Nephron (organoid): Measurements from ENCODE around the gene ALDH1A1.

ENCODE experiments used
- H3K27ac Mint-ChIP-seq, 3 experiments: 2 replicates each; pipeline ENCODE4 v1.8.0; 2020; ENCODE audit warnings: mixed read lengths in 3 of 3, mild to moderate bottlenecking in 2 of 3, moderate library complexity in 1 of 3
- H3K27me3 Mint-ChIP-seq: 2 replicates; pipeline ENCODE4 v1.8.0; 2021; ENCODE audit warnings: low read depth, mild to moderate bottlenecking, moderate library complexity, mixed read lengths
- H3K36me3 Mint-ChIP-seq: 2 replicates; pipeline ENCODE4 v1.8.0; 2020; ENCODE audit warnings: low read depth, mixed read lengths
- H3K4me1 Mint-ChIP-seq: 2 replicates; pipeline ENCODE4 v1.8.0; 2020; ENCODE audit warnings: mixed read lengths
- H3K4me3 Mint-ChIP-seq, 3 experiments: 2 replicates each; pipeline ENCODE4 v1.8.0; 2020; ENCODE audit warnings: mild to moderate bottlenecking in 3 of 3, mixed read lengths in 3 of 3, moderate library complexity in 2 of 3
- H3K9me3 Mint-ChIP-seq: 2 replicates; pipeline ENCODE4 v1.8.0; 2020; ENCODE audit warnings: mixed read lengths
- TF ChIP-seq, protein P1 (sequence below), 3 experiments: fragments of 200-600 bp; sonication (generic); IDR thresholded peaks; one replicate each; pipeline ENCODE4 v1.5.0; 2021; ENCODE audit warnings: antibody characterized with exemption in 3 of 3; ENCODE audit not compliant: unreplicated experiment in 3 of 3

ALDH1A1 gene

DNA sequence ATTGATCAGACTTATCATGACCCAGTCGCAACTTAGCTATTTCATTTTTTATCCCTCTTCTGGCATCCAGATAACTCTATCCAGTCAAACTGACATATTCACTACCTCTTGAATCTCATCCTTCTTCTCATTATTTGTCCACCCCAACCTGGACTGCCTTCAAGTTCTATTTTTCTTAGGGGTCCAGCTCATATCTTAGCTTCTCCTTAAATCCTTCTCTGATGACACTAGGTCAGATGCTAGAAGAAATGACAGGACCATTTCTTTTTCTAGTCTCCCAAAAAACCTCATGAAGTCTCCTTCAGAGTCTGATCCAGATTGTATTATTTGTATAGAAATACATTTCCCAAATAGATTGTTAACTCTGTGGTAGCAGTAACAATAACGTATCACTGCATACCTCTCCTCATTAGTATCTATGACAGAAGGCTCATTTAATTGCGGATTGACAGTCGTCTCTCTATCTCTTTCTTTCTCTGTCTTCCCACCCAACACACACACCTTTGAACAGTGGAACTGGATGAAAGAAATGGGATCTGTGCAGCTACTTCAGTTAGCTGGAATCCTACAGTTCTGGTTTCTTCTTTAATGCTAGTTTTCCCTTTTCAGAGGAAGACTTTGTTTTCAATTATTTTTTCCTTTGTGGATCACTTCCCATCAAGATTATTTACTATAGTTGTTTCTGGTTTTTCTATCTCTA is 33.5 kb downstream of the ALDH1A1 start:
- Mint-ChIP-seq H3K4me3 (no peak overlapping the region), H3K4me1 (peaks cover 5% of the 10 kb centered on the region), H3K36me3 (no peaks in the 10 kb centered on the region), H3K27me3 (no peaks in the 10 kb centered on the region), H3K9me3 (no peaks in the 10 kb centered on the region), H3K27ac (no peak overlapping the region)
- TF ChIP-seq, protein P1, sequence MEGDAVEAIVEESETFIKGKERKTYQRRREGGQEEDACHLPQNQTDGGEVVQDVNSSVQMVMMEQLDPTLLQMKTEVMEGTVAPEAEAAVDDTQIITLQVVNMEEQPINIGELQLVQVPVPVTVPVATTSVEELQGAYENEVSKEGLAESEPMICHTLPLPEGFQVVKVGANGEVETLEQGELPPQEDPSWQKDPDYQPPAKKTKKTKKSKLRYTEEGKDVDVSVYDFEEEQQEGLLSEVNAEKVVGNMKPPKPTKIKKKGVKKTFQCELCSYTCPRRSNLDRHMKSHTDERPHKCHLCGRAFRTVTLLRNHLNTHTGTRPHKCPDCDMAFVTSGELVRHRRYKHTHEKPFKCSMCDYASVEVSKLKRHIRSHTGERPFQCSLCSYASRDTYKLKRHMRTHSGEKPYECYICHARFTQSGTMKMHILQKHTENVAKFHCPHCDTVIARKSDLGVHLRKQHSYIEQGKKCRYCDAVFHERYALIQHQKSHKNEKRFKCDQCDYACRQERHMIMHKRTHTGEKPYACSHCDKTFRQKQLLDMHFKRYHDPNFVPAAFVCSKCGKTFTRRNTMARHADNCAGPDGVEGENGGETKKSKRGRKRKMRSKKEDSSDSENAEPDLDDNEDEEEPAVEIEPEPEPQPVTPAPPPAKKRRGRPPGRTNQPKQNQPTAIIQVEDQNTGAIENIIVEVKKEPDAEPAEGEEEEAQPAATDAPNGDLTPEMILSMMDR (IDR thresholded peaks at IDR 0.05; ENCODE audit: unreplicated experiment in 3 of 3): no peak

DNA sequence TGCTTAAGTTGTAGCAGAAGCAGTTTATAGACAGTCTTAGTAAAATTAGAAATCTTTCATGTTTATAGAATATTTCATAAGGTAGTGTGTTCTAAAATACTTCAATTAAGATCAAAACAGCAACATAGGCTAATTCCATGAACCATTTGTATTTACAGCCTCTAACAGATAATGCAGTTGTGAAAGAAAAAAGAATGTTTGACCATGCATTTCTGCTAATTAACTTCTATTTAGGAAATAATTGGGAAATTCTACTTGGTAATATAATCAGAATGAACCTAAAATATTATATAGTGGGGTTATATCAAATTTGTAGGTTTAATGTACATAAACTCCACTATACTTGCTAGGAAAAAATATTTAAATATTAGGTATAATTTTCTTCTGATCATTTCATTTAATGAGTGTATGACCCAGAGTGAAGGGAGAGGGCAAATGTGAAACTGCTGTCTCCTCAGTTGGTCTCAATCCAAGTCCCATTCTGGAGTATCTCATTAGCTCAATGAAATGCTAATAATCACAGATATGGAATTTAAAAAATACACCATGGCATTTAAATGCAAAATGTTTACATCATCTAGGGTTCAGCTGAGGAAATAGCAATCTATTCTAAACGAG is 34.9 kb downstream of the ALDH1A1 start:
- TF ChIP-seq, protein P1 (IDR thresholded peaks at IDR 0.05; ENCODE audit: unreplicated experiment in 3 of 3): no peak
- Mint-ChIP-seq H3K9me3 (no peaks in the 10 kb centered on the region), H3K27me3 (no peaks in the 10 kb centered on the region), H3K4me1 (peaks cover 7% of the 10 kb centered on the region), H3K36me3 (no peaks in the 10 kb centered on the region), H3K27ac (no peak overlapping the region), H3K4me3 (no peak overlapping the region)

DNA sequence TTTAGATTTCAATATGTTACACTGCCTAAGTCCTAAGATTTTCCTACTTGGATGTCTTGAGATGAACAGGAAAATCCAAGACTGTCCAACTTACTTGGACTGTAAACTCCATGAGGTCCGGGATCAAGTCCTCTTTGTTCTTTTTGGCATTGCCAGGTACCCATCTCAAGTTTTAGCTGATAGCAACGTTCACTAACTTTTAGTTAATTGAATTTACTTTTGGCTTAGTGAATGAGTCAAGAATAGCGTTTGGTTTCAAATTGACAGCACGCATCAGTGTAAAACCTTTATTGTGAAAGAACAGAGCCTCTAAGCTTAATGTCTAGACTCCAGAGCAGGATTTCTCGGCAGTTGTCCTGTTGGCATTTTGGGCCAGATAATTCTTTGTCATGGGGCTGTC is 37.2 kb downstream of the ALDH1A1 start:
- Mint-ChIP-seq H3K4me1 (peaks cover 19% of the 10 kb centered on the region), H3K9me3 (no peaks in the 10 kb centered on the region), H3K4me3 (no peak overlapping the region), H3K27me3 (no peaks in the 10 kb centered on the region), H3K27ac (no peak overlapping the region), H3K36me3 (no peaks in the 10 kb centered on the region)
- TF ChIP-seq, protein P1 (IDR thresholded peaks at IDR 0.05; ENCODE audit: unreplicated experiment in 3 of 3): no peak

DNA sequence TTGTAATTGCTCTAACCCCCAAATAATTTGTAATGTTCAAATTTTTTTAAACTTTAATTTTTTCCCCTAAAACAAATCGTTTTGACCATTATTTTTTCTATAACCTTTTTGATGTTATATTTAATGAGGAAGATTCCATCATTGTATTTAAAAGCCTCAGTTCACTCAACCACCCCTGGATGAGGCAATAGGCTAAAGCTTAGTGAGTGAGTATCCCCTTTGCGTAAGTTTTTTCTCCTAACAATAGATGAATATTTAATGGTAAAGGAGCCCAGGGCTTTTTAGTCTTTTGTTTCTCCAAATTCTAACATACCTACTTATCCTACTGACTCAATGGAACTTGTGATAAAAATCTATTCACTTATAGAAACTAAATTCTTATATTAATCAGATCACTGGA is 38.1 kb downstream of the ALDH1A1 start:
- Mint-ChIP-seq H3K27ac (no peak overlapping the region), H3K4me3 (no peak overlapping the region), H3K4me1 (peaks cover 18% of the 10 kb centered on the region), H3K9me3 (no peaks in the 10 kb centered on the region), H3K27me3 (no peaks in the 10 kb centered on the region), H3K36me3 (no peaks in the 10 kb centered on the region)
- TF ChIP-seq, protein P1 (IDR thresholded peaks at IDR 0.05; ENCODE audit: unreplicated experiment in 3 of 3): no peak

DNA sequence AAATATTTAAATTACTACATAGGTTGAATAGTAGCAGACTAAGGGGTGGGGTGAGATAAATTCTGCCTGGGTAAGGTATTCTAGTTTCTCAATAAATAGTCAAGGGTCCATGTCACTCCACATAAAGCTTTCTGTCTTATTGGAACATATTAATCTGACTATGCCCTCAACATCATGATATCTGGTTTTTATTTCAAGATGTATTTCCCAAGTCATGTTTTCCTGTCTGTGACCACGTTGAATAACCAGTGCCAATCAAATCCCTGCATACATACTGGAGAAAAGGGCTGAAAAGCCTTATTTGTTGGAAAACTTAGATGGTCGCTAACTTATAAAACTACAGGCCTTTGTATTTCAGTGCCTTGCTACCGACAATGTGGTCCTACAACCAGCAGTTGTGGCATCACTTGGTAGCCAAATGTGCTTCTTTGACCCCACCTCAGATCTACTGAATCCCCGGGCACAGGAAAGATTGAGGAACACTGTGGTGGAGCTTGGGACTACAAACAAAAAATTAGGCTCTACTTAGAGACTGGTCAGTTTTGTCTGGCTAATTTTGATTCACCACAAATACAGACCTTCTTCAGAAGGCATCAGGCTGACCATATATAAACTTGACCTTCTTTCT is 39.4 kb downstream of the ALDH1A1 start:
- Mint-ChIP-seq H3K36me3 (no peaks in the 10 kb centered on the region), H3K9me3 (no peaks in the 10 kb centered on the region), H3K27me3 (no peaks in the 10 kb centered on the region), H3K27ac (peak overlapping the region in 1 of 3 experiments; percentile 74), H3K4me3 (no peak overlapping the region), H3K4me1 (peaks cover 14% of the 10 kb centered on the region)
- TF ChIP-seq, protein P1 (IDR thresholded peaks at IDR 0.05; ENCODE audit: unreplicated experiment in 3 of 3): no peak
